HG02943 (cell line): Measurements from ENCODE around the gene HMGN5.

Experiments
- ATAC-seq: cut with Tn5 transposase; IDR thresholded peaks from one replicate; pipeline ENCODE4 v1.9.1; 2021; ENCODE audit warnings: mild to moderate bottlenecking, low read depth, moderate library complexity; ENCODE audit not compliant: unreplicated experiment

Gene HMGN5, protein sequence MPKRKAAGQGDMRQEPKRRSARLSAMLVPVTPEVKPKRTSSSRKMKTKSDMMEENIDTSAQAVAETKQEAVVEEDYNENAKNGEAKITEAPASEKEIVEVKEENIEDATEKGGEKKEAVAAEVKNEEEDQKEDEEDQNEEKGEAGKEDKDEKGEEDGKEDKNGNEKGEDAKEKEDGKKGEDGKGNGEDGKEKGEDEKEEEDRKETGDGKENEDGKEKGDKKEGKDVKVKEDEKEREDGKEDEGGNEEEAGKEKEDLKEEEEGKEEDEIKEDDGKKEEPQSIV

DNA sequence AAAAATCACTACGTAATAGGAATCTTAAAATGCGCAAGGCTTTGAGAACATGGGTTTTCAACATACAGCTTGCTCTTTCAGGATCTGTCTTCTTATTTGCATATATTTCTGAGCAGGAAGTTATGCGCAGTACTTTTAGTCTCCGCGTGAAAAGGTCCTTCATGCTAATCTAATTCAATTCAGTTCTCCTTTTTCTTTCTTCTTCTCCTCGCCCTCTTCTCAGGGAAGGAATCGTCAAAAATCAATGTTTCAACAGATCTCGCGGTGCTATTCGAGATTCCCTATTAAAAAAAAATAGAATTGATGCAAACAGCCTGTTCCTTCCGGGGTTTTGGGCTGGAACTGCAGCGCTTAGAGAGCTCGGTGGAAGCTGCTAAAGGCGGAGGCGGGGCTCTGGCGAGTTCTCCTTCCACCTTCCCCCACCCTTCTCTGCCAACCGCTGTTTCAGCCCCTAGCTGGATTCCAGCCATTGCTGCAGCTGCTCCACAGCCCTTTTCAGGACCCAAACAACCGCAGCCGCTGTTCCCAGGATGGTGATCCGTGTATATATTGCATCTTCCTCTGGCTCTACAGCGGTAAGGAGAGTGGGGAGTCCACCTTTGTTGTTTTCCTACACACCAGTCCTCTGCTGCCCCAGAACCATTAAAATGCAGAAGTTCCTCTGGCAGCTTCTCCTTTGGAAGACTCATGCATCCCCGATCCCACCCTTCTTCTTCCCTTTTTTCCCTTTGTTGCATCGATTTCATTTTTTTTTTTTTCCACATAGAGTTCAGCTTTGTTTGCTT lies at the start of gene HMGN5, which contains the start of gene SH3BGRL:
Gene HMGN5, minus strand, starts transcription at position 243 of the 785 bp plus-strand sequence. CDS start 80,364 bp downstream, outside the sequence.
Gene SH3BGRL, plus strand, starts transcription at position 432 of the 785 bp plus-strand sequence. Its CDS starts 99 bp downstream, at position 531.
- ATAC-seq = peak; percentile 95

DNA sequence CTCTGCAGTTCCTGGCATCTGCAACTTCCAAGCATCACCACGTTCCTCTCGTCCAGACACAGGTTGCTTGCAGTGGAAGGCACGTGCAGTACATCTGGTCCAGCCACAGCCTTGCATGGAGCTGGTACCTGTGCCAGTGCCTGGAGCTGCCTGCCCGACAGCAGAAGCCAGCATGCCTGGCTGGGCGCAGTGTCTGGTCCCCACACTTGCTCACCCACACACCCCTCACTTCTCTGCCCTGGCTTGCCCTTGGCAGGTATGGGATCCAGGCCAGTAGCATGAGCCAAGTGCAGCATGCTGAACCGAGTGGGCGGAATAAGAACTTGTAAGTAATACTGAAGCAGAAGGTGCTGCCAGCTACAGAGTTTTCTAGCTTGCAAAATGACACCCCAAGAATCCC lies 40.0 kb upstream of the HMGN5 start:
- ATAC-seq = no peak

DNA sequence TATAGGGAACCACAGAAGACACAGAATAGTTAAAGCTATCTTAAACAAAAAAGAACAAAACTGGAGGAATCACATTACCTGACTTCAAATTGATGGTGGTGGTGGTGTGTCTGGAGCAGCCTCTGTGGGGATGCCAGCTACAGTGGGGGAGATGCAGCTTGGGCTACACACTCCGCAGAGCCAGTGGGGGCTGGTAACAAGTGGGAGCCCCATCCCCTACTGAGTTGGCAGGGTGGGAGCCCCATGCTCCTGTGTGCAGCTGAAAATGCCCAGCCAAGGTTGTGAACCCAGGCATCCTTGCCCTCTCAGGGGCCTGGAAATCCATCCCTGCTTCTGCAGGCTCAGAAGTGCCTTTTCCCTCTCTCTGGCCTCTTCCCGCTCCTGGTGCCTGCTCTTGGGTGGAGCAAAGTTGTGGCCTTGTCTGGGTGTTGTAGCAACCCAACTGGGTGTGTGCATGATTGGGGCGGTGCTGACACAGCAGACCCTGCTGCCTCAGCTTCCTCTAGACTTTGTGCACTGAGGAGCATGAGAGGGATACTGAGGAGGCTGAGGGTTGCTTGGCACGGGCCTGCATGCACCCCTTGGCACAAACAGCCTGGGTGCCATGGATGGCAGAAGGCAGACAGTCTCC lies 39.1 kb upstream of the HMGN5 start:
- no peak for ATAC-seq

DNA sequence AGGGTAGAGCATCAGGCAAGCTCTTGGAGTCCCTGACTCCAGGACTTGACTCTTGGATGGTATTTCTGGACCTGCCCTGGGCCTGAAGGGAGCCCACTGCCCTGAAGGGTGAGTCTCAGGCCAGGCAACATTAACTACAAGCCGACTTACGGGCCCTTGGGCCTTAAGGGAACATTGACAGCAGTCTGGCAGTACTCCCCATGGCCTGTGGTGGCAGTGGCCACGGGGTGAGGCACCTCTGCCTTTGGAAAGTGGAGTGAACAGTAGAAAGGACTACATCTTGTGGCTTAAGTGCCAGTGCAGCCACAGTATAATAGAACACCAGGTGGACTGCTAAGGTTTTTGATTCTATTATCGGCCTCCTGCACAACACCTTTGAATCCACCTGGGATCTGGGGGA lies 36.5 kb upstream of the HMGN5 start:
- ATAC-seq = no peak

DNA sequence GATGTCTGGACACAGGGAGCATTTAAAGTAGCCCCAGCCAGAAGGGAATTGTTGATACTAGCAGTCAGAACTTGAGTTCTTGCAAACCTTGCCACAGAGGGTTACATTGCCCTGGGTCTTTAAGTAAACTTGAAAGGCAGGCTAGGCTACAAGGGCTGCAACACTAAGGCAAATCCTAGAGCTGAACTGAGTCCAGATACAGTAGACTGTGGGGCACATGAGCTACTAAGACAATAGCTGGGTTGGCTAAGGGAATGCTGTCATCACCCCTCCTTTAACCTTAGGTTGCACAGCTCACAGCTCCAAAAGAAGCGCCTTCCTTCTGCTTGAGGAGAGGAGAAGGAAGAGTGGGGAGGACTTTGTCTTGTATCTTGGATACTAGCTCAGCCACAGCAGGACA lies 35.8 kb upstream of the HMGN5 start:
- ATAC-seq = no peak

DNA sequence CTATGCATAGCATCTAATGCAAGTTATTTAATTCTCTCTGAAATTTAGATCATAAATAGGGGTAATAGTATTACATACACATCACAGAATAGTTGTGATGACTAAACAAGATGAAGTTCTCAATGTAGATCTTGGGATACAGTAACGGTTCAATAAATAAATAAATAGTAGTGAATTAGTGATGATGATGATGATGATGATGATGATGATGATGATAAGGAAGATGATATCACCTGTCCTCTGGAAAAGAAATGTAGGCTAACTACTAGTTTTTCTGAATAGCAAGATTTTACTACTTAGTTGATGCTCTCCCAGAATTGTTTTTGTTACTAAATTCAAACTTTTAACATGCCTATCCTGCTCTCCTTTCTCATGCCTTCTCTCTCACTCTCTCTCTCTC lies 30.5 kb upstream of the HMGN5 start:
- no peak for ATAC-seq

DNA sequence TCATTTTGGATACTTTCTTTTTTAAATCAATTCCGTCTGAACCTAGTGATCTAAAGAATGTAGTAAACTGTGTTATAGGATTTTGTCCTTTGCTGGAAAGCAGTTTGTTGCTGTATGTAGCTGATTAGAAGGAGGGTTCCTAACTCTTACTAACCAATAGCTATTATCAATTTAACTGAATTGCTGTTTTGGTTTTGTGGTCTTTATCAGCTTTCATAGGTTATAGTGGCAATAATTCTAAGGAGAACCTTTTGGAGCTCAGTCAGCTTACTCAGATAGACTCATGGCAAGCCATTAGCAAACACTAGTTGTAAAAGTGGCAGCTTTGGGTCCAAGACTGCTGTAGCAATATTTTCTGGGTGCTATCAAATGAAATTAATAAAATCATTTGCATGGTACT lies 29.8 kb upstream of the HMGN5 start:
- no peak for ATAC-seq

DNA sequence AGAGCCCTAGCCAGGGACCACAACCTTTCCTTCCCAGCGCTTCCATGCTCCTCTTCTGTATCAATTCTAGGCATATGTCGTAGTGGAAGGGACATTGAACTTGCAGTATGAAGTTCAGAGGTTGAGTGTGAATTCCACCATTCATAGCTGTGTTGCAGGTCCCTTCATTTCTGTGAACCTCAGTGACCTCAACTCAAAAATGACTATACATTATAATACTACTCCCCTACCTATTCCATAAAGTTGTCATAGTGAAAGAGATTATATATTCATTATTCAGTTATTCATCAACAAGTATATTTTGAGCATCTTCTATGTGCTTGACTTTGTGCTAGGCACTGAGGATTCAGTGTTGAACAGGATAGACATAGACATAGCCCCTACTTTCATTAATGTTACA lies 28.2 kb upstream of the HMGN5 start:
- ATAC-seq = no peak

DNA sequence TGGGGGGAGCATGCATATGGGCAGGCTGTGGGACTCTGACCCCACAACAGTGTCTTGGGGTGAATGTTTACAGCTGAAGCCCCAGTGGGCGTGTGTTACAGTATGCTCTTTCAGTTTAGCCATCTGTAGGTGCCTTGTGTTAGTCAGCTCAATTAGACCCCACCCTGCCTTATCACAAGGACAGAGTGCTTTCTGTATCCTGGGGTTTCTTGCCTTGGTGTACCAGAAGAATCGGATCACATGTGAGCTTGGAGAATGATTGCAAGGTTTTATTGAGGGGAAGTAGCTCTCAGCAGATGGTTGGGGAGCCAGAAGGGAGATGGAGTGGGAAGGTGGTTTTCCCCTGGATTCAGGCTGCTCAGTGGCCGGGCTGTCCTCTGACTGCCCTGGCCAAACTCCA lies 27.5 kb upstream of the HMGN5 start:
- no peak for ATAC-seq

DNA sequence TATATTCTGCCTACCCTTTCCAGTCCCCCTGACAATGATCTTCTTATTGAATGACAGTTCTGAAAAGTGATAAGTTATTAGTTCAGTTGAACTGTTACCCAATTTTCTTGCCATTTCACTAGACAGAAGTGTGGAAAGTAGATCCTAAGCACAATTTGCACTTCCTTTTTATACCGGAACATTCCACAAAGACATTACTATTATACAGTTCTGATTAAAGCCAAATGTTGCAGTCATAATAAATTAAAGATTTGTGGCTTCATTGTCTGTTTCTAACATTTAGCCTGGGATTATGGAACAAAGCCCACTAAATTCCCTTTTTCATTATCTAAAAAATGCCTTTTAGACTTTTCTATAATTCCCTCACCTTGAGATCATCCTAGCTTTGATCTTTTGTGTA lies 14.0 kb upstream of the HMGN5 start:
- ATAC-seq = no peak

DNA sequence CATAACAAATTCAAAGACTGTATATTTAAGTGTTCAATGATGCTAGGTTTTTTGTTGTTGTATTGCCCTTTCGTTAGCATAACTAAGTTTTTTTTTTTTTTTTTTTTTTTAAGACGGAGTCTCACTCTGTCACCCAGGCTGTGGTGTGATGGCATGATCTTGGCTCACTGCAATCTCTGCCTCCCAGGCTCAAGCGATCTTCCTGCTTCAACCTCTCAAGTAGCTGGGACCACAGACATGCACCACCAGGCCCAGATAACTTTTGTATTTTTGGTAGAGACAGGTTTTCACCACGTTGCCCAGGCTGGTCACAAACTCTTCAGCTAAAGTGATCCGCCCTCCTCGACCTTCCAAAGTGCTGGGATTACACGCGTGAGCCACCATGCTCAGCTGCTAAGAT lies 7.2 kb upstream of the HMGN5 start:
- ATAC-seq = no peak

DNA sequence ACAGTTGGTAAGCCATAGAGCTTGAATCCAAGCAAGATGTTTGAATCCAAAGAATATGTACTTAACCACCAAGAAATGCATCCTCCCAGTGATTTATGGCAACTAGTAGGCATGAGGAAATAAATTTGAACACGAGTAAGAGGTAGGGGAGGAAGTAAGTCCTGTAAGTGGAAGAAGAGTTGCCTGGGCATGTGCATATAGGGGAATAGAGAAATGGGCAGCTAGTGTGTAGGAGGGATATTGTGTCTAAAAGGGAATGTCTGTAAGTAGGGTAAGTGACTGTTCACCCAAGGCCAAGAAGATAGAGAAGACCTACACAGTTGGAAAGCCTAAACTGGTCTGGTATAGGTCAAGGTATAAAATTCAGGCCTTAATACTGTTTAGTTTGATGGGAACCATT lies 4.8 kb upstream of the HMGN5 start:
- no peak for ATAC-seq

DNA sequence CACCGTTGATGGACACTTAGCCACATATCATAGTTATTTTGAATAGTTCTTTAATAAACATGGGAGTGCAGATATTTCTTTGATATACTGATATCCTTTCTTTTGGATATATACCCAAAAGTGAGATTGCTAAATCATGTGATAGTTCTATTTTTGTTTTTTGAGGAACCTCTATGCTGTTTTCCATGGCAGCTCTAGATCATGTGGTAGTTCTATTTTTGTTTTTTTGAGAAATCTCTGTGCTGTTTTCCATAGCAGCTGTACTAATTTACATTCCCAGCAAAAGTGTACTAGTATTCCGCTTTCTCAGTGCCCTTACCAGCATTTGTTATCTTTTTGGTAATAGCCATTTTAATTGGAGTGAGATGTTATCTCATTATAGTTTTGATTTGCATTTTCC lies 3.8 kb upstream of the HMGN5 start:
- ATAC-seq = no peak

DNA sequence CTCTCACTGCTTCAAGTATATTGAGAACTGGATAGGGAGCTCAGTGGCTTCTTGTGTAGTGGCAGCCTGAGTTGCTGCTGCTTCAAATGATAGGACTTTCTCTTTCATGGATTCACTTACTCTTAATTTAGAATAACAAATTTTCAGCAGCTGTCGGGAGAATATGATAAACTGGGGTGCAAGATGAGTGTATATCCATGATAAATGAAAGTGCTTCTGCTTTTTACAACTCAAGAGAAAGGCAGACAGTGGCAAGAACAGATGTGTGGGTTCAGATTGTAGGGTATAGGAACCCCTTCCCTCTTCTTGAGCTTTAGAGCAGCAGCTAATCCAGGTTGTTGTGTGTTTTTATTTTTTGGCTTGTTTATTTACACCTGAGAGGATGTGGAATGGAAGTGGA lies 1.2 kb upstream of the HMGN5 start:
- ATAC-seq = no peak

DNA sequence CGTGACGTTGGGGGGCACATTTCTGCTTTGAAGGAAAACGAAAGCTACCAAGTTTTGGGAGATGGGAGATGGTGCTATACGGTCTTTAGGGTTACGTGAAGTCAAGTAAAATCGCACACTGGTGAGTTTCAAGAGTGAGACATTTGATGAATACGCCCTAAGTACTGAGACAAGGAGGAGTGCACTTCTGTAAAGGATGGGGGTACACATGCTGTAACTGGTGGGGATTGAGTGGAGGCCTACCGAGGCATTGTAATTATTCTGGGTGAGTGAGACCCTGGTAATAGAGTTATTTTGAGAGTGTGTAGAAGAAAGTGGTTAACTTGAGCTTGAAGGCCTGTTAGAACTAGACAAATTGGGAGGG lies 725 bp upstream of the HMGN5 start:
- ATAC-seq = no peak

DNA sequence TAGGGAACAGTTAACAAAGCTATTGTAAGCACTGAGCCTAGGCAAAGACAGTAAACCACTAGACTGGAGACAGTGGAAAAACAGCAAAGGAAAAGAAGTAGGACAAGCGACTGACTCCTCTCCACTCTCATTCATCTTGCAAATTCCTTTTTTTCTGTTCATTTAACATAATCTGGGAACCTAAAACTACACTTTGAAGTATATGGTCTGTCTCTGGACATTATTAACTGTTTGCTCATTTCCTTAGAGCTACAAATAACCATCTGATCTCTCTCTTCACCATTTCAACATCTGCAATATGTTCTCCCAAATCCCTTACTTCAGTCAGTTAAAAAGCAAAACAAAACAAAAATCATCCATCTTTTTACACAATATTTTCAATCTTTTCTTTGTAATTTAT lies 642 bp downstream of the HMGN5 start:
- no peak for ATAC-seq

DNA sequence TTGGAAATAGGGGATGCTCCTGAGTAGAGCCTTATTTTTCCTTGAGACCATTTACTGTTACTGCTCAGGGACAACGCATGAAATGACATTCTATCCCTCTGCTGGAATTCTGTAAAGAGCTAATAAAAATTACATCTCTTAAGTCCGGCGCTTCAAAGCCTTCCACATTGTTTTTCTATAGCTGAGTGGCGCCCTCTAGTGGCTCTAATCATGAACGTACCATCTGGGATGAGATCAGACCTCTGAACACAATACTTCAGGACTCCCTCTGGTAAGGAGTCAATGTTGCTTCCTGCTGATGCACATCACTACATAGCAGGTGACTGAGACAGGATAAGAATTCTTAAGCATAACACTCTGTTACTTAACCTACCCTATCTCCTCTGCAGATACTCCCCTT lies 6.0 kb downstream of the HMGN5 start:
- peak; percentile 92 for ATAC-seq

DNA sequence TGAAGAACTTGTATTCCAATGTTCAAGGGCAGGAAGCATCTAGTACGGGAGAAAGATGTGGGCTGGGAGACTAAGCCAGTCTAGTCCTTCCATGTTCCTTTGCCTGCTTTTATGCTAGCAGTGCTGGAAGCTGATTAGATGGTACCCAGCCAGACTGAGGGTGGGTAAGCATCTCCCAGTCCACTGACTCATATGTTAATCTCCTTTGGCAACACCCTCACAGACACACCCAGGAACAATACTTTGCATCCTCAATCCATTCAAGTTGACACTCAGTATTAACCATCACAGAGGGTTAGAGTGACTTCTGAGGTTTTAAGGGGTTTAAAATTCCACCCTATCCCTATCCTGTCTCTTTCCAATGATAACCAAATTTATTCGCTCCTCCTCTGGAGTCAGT lies 6.5 kb downstream of the HMGN5 start:
- ATAC-seq = no peak

DNA sequence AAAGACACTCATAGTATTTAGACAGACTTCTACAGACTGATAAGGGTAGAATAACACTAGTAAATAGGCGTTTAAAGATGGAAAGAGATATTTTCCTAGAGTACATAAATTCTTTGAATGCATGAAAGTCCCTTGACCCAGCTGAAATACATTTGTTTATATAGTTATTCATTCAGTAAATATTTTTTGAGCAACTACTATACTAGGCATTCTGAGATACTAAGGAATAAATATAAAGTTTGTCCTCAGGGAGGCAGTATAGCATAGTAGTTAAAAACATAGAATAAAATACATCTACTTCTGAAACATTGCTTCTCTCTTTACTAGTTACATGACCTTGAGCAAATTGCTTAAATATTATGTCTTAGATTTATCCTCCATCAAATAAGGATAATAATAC lies 27.4 kb downstream of the HMGN5 start:
- ATAC-seq = no peak

DNA sequence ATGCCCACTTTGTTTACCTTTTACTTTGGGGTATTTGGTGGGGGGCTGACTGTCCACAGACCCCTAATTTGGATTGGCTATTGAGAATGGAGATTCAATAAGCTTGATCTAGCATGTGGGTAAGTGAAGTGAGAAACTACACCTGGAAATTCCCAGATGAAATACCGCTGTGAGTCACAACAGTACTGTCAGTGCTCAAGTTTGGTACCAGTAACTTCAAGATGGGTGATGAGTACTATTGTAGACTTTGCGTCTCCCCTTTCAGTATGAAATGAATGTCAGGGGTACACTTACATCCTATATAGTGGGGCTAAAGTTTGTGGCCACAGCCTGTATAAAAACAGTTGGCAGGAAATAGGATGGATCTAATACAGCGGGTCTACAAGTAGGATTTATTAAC lies 33.3 kb downstream of the HMGN5 start:
- ATAC-seq = no peak

DNA sequence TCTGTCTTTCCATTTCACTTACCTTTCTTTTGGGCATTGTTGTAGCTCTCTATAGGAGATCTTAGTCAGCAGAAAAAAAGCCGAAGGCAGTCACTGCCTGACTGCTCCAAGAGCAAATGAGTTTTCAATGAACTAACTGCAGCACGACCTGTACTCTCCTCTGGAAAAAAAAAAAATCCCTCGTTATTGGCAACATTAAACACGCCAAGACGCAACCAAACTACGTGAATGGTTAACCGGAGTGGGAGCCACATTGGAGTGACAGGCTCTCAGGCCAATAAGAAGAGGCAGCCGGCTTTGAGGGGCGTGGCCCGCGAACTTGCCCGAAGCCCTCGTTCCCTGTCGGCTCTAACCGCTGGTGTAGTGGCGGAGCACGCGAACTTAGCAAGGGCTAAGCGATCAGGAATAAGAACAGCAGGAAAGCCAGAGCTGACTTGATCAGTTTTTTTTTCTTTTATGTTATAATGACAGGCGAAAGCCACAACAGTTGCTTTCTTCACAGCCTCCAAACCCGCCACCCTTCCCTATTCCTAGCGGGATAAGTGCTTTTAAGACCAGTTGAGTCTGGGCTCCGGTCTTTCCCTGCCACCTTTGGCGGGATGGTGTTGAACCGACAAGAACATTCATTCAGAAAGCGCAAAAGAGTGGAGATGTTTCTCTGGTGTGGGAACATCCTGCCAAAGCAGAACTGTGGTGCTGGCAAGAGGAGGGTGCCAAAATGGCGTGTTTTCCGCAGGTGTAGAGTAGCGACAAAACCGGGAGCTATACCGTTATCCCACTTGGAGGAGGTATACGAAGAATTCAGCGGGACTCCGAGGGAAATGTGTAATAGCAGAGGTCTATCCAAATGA lies 80.0 kb downstream of the HMGN5 start:
- peak; percentile 95 for ATAC-seq
